T-helper 1 cell treated with Interleukin-12 subunit alpha and Interleukin-12 subunit beta and Interleukin-4 antibody, amounts not matched to agents 30 ng/mL and 1 ng/mL, for 36 hours (primary cell): ENCODE measurements around the gene AGPAT1. TPM values are rescaled to one million over a fixed set of nuclear protein-coding genes. Genes with fewer than 3 reads are reported as not detected.
"Not testable (repeated sequence)": the region's sequence is repeated elsewhere in the genome, so short reads cannot be mapped to it uniquely, and the experiment has no call there.

ENCODE experiments used
- intact Hi-C: fragments of 100-400 bp; cut with micrococcal nuclease; formaldehyde crosslinking; loops from one replicate; pipeline ENCODE4 v1.15.1; 2024
- total RNA-seq: library from RNA; stranded (reverse); gene quantifications from 2 replicates; pipeline ENCODE4 v1.2.3, GENCODE V29; 2022

Gene AGPAT1
- total RNA-seq, 1 donor from 2014 or later, result 45.0 TPM

- intact Hi-C loops, result no loop called here
These were observed 11.3 kb upstream of the AGPAT1 start for GRCh38 chr6:32187009-32187709.

- intact Hi-C loops, result not testable (repeated sequence)
These were observed 10.4 kb upstream of the AGPAT1 start for GRCh38 chr6:32186151-32186840.

- intact Hi-C loops, result not testable (repeated sequence)
These were observed 9.8 kb upstream of the AGPAT1 start for GRCh38 chr6:32185681-32186131.

GRCh38 chr6:32184084-32184640, 8.3 kb upstream of the AGPAT1 start, which contains the start of gene AGER:
AGER (minus strand) TSS chr6:32184253; CDS start chr6:32184222, 31 bp downstream.
- intact Hi-C loops, result no loop called here

- intact Hi-C loops, result no loop called here
These were observed 7.7 kb upstream of the AGPAT1 start for GRCh38 chr6:32183483-32184083.

GRCh38 chr6:32183030-32183429, 7.1 kb upstream of the AGPAT1 start:
- intact Hi-C loops, result no loop called here

- intact Hi-C loops, result no loop called here
These were observed 6.7 kb upstream of the AGPAT1 start for GRCh38 chr6:32182555-32182981.

GRCh38 chr6:32181915-32182529, 6.1 kb upstream of the AGPAT1 start:
- intact Hi-C loops, result no loop called here

GRCh38 chr6:32181148-32181702, 5.3 kb upstream of the AGPAT1 start:
- intact Hi-C loops, result no loop called here

GRCh38 chr6:32179766-32180405, 4.0 kb upstream of the AGPAT1 start:
- intact Hi-C loops, result loop anchor here (2.0 to 10.0 kb wide), 7 partner anchors 373 to 1853 kb away; partner anchors contain the start of genes ATP6V1G2, CSNK2B, CUTA and LSM2

- intact Hi-C loops, result loop anchor here (1.0 to 10.0 kb wide), 20 partner anchors 12 to 1851 kb away; partner anchors contain the start of genes ATP6V1G2, BAG6, BRD2 and CSNK2B
These were observed 2.9 kb upstream of the AGPAT1 start for GRCh38 chr6:32178547-32179440.

GRCh38 chr6:32177788-32178546, 2.1 kb upstream of the AGPAT1 start, which contains the start of gene RNF5:
RNF5 (plus strand) TSS chr6:32178405; CDS start chr6:32178512, 107 bp downstream.
- intact Hi-C loops, result loop anchor here (1.0 to 10.0 kb wide), 22 partner anchors 12 to 1851 kb away; partner anchors contain the start of genes ABHD16A, ATP6V1G2, BAG6 and BRD2

- intact Hi-C loops, result loop anchor here (2.0 to 10.0 kb wide), 7 partner anchors 474 to 1850 kb away; partner anchors contain the start of genes ABHD16A, ATP6V1G2, CSNK2B and CUTA
These were observed 1.4 kb upstream of the AGPAT1 start for GRCh38 chr6:32177183-32177787.

- intact Hi-C loops, result loop anchor here (2.0 to 10.0 kb wide), 7 partner anchors 474 to 1849 kb away; partner anchors contain the start of genes ABHD16A, ATP6V1G2, CSNK2B and CUTA
These were observed 745 bp upstream of the AGPAT1 start for GRCh38 chr6:32176476-32177182.

GRCh38 chr6:32175322-32175710, 568 bp downstream of the AGPAT1 start:
- intact Hi-C loops, result loop anchor here (5.0 to 10.0 kb wide), 5 partner anchors 508 to 1848 kb away; partner anchors contain the start of genes ATP6V1G2, CSNK2B, CUTA and LY6G5B

- intact Hi-C loops, result loop anchor here (10.0 kb wide), 2 partner anchors 710 to 1240 kb away; partner anchors contain the start of genes CUTA and PHF1
These were observed 1.5 kb downstream of the AGPAT1 start for GRCh38 chr6:32174416-32174815.
